Bronchial epithelial cell (primary cell): ENCODE measurements around the gene RHOBTB1. TPM values are rescaled to one million over a fixed set of nuclear protein-coding genes. Genes with fewer than 3 reads are reported as not detected.

ENCODE experiments used
- DNase-seq: peaks from one replicate; pipeline ENCODE4 v3.0.0-alpha.2; 2010; ENCODE audit warnings: low read depth
- FAIRE-seq: peaks from 2 replicates; lab custom pipeline; 2011; peaks lifted over from hg19 to GRCh38; lab: Jason Lieb, UNC
- H3K27me3 ChIP-seq: 2 replicates; pipeline ENCODE4 v1.5.1; 2011; ENCODE audit warnings: low read length; ENCODE audit not compliant: control insufficient read depth, insufficient read depth
- H3K36me3 ChIP-seq: 2 replicates; pipeline ENCODE4 v1.5.1; 2011; ENCODE audit warnings: low read length; ENCODE audit not compliant: control insufficient read depth, insufficient read depth
- H3K4me3 ChIP-seq: 2 replicates; pipeline ENCODE4 v1.5.1; 2011; ENCODE audit warnings: mild to moderate bottlenecking, low read depth, low read length, control low read depth
- total RNA-seq: library from RNA; depleted of rRNA; stranded (reverse); fragments of >200 nt; gene quantifications from 2 replicates; pipeline ENCODE4 v1.2.1, GENCODE V29; 2014
- TF ChIP-seq, protein P1 (sequence below): IDR thresholded peaks from 2 replicates; pipeline ENCODE4 v1.5.1; 2011; ENCODE audit warnings: mild to moderate bottlenecking, moderate library complexity, low read length, control low read depth, inconsistent platforms; ENCODE audit not compliant: insufficient read depth, severe bottlenecking

Gene RHOBTB1, protein sequence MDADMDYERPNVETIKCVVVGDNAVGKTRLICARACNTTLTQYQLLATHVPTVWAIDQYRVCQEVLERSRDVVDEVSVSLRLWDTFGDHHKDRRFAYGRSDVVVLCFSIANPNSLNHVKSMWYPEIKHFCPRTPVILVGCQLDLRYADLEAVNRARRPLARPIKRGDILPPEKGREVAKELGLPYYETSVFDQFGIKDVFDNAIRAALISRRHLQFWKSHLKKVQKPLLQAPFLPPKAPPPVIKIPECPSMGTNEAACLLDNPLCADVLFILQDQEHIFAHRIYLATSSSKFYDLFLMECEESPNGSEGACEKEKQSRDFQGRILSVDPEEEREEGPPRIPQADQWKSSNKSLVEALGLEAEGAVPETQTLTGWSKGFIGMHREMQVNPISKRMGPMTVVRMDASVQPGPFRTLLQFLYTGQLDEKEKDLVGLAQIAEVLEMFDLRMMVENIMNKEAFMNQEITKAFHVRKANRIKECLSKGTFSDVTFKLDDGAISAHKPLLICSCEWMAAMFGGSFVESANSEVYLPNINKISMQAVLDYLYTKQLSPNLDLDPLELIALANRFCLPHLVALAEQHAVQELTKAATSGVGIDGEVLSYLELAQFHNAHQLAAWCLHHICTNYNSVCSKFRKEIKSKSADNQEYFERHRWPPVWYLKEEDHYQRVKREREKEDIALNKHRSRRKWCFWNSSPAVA
- total RNA-seq = 3.5 and 6.3 TPM in 2 replicates

DNA sequence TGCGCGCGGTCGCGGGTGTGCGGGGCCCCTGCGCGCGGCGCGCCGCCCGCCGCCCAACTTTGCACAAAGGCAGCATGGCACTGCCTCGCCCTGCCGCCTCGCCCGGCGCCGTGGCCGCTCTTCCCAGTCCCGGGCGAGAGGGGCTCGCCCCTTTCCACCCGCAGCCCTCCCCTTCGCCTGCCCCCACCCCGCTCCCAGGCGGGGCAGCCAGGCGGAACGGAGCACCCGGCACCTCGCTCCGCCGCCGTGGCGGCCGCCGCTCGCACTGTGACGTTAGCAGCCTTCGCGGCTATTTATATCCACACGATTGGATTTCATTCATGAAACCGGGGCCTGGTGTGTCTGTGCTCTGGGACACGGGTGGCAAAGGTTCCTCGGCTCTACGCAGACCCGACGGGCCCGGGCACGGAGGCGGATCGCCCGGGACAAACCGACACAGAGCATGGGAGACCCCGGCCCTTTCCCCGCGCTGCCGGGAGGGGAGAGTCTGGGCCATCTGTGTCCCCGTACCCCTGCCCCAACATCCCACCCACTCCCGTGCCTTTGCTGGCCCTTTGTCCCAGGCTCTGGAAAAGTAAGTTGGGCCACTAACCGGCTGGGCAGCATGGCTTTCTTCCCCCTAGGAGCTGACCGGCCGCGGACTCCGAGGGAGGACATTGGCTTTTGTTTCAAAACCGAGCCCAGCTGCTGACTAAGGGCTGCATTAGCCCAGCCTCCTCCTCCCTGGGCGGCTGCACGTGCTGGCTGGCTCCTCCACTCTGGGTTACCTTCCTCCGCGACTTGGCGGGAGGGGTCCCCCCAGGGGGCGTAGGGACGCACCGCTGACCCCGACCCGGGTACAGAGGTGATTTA lies at the start of gene RHOBTB1:
TSS of gene RHOBTB1 (minus strand) at position 128 of the 852 bp plus-strand sequence. CDS start 32,643 bp downstream, outside the sequence.
- Histone ChIP-seq H3K4me3 (peak within 1 kb of the TSS; percentile 60), H3K27me3 (no peaks in the 10 kb centered on the region), H3K36me3 (no peaks in the 10 kb centered on the region)
- FAIRE-seq = no peak
- TF ChIP-seq, protein P1, sequence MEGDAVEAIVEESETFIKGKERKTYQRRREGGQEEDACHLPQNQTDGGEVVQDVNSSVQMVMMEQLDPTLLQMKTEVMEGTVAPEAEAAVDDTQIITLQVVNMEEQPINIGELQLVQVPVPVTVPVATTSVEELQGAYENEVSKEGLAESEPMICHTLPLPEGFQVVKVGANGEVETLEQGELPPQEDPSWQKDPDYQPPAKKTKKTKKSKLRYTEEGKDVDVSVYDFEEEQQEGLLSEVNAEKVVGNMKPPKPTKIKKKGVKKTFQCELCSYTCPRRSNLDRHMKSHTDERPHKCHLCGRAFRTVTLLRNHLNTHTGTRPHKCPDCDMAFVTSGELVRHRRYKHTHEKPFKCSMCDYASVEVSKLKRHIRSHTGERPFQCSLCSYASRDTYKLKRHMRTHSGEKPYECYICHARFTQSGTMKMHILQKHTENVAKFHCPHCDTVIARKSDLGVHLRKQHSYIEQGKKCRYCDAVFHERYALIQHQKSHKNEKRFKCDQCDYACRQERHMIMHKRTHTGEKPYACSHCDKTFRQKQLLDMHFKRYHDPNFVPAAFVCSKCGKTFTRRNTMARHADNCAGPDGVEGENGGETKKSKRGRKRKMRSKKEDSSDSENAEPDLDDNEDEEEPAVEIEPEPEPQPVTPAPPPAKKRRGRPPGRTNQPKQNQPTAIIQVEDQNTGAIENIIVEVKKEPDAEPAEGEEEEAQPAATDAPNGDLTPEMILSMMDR = no peak
- peak; percentile 44 for DNase-seq

DNA sequence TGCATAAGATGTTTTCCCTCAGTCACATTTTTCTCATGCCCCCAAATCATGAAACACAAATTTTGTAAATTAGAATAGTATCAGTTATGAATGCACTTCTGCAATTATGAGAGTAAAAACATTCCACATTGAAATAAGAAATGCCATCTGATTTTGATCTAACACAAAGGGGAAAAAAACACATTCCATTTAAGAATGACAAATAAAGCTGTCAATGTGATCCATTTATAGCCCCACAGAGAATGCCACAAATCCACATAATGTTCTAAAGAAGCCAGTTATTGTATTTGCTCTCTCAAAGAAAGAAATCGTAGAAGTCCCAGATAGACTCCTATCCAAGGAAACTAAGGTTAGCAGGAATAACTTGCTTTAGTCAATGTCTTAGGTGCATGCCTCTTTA lies 48.7 kb upstream of the RHOBTB1 start:
- TF ChIP-seq, protein P1 = no peak
- FAIRE-seq (no peak), DNase-seq (no peak)
- Histone ChIP-seq H3K27me3 (no peaks in the 10 kb centered on the region), H3K36me3 (no peaks in the 10 kb centered on the region), H3K4me3 (no peak overlapping the region)

DNA sequence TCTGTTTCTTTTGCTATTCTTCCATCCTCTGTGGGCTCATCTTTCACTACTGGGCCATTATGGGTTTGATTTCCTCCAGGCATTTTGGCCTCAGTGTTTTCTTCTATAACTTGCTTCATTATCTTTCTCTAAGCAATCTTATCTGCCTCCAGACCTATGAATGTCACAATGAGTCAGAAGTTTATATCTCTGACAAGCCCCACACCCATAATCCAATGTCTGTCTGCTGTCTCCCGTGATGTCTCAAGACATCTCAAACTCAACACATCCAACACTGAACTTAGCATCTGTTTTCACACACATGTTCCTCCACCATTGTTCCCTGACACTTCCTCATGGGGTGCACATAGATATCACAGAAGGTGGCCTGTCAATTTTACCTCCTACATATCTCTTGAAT lies 46.7 kb upstream of the RHOBTB1 start:
- FAIRE-seq (no peak), DNase-seq (no peak)
- TF ChIP-seq, protein P1 = no peak
- Histone ChIP-seq H3K27me3 (no peaks in the 10 kb centered on the region), H3K4me3 (no peak overlapping the region), H3K36me3 (no peaks in the 10 kb centered on the region)

DNA sequence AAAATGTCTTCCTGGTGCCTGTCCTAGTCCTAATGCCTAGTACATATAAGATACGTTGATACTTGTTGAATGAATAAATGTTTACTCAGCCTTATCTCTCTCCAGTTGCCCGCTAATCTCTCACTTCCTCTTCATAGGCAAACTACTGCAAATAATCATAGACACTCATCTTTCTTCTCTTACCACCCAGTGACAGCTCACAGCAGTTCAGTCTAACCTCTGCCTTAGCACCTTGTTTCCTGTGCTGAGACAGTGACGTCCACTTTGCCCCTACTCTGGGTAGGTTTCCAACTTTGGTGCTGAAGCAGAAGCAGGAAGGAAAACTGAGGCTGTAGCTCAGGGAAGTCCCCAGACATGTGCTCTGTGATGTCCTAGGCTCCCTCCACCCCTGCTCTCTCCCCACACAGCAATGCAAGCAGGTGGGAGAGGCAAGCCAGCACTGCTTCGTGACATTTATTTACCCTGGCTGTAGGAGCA lies 45.5 kb upstream of the RHOBTB1 start:
- Histone ChIP-seq H3K27me3 (no peaks in the 10 kb centered on the region), H3K4me3 (no peak overlapping the region), H3K36me3 (no peaks in the 10 kb centered on the region)
- TF ChIP-seq, protein P1 = no peak
- FAIRE-seq (peak; percentile 52), DNase-seq (peak; percentile 91)

DNA sequence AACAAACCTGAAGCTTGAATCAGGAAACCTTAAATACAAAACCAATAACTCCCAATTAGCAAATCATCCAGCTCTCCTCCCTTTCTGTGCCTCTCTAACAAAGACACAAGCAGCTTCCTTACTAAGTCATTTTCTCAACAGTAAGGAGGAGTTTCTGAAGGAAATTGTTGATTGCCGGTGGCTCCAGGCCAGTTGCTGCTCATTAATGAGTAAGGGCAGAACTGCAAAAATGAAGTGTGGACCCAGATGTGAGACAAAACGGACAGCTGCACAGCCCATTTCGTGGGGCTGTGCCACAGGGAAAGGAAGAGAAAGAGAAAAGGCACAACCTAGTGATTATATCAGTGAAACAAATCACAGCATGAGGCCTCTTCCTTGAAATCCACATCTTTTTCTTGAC lies 42.8 kb upstream of the RHOBTB1 start:
- Histone ChIP-seq H3K27me3 (no peaks in the 10 kb centered on the region), H3K36me3 (no peaks in the 10 kb centered on the region), H3K4me3 (no peak overlapping the region)
- no peak for FAIRE-seq
- DNase-seq = no peak
- TF ChIP-seq, protein P1 = no peak
